ENCODE results near the gene OPN1LW.
"Not testable (repeated sequence)": the region's sequence is repeated elsewhere in the genome, so short reads cannot be mapped to it uniquely, and the experiment has no call there.

Gene OPN1LW

GRCh38 chrX:154144010-154144409 lies at the start of gene OPN1LW:
Gene OPN1LW (plus strand): TSS chrX:154144243. CDS start chrX:154144284, 41 bp downstream.
- DNase-seq (ENCODE audit: low read depth): not testable (repeated sequence)

- DNase-seq (ENCODE audit: low read depth): no peak
Measured at GRCh38 chrX:154094833-154095232, 49.2 kb upstream of the OPN1LW start.

DNA sequence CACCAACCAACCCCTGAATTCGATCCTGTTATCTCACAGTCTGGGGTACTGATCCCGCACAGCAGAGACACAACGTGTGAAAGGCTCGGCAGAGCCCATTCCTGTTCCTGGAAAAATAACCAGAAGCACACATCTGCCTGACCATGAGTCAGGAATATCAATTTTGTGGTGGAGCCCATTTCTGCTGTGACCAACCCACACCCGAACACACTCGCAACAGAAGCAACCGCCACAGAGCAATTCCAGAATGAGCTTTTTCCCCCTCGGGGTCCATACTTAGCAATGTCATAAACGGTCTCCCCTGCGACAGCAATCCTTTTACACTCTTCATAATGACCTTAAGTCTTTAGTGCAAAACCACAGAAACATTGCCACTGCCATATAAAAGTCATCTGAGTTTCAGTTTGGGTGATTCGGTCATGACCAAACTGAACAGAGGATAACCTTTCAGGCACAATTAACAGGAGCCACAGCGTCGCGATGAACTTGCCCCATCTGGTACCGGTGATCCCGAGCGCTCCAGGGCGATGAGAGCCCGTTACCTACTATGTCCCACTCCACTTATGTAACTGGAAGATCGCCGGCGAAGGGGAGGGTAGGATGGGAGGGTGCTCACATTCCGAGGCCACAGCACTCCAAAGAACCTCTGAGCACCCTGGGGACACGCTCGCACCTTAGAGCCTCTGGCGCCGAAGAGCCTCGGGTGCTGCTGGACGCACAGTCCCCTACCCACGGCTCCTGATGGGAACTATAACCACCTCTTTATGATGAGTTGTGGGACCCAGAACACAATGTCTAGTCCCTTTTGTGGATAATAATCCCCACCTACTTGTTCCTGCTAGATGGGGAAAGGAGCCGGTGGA lies 47.7 kb upstream of the OPN1LW start:
- DNase-seq (ENCODE audit: low read depth): no peak

DNA sequence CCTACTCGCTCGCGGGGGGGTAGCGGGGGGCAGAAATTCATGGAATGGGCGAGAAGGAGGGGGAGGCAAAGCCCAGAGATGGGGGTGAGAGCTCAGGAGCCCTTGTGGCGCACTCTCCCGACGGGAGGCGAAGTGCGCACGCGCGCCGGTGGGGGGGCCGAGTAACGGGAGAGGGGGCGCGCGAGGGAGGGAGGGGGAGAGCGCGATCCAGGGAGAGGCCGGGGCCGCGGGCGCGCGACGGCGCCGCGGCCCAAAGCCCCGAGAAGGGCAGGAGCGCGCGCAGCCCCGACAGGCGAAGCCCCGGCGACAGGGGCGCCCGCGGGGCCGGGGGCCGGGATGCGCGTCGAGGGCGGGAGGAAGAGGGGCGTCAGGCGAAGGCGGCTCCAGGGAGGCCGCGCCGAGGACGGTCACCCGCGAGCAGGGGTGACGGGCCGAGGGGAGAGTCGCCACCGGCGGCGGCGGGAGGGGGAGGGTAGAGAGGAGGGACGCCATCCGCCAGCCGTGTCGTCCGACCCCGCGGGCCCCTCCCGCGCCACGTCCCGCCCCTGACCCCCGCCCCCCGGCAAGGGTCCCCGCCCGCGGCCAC lies 46.9 kb upstream of the OPN1LW start:
- DNase-seq (ENCODE audit: low read depth): peak; percentile 16

DNA sequence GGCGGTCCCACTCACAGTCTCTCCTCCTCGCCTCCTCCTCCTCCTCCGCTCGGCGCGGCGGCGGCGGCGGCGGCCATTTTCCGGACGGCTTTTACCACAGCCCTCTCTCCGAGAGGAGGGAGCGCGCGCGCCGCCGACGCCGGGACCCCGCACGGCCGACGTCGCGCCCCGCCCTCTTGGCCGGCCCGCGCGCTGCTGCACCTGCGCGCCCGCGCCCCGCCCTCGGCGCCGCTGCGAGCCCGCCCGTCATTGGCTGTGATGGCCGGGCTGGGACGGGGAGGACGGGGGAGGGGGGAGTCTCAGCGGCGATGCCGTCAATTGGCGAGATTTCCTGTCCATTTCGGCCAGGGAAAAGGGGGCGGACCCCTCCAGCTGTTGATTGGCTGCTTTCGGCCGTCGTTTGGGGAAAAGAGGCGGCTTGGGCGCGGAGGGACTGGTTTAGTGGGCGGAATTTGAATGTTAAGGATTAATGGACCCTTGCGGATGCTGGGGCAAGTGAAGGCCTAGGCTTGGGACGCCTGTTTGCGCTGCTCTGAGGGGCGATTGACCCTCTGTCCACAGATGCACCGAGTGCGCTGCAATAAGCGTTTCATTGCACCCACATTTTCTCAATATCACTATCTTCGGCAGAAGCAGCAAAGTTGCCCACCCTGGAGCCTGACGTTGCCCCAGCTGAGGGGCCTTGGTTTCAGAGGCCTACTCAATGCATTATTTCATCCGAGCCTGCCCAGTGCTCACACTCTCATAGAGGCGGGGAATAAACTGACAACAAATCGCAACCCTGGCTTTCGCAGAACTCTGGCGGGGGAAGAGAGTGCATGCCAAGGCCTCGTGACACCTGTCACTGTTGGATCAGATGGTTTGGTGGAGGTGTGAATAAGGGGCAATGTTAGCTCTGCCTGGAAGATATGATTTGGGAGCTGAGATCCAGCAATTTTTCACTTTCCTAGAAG lies 46.2 kb upstream of the OPN1LW start, which contains the start of gene MECP2:
Gene MECP2, minus strand, starts transcription at position 129 of the 953 bp plus-strand sequence.
- peak; percentile 78 for DNase-seq (ENCODE audit: low read depth)

- no peak for DNase-seq (ENCODE audit: low read depth)
Measured at GRCh38 chrX:154098551-154098950, 45.5 kb upstream of the OPN1LW start.

- no peak for DNase-seq (ENCODE audit: low read depth)
Measured at GRCh38 chrX:154113729-154114128, 30.3 kb upstream of the OPN1LW start.

DNA sequence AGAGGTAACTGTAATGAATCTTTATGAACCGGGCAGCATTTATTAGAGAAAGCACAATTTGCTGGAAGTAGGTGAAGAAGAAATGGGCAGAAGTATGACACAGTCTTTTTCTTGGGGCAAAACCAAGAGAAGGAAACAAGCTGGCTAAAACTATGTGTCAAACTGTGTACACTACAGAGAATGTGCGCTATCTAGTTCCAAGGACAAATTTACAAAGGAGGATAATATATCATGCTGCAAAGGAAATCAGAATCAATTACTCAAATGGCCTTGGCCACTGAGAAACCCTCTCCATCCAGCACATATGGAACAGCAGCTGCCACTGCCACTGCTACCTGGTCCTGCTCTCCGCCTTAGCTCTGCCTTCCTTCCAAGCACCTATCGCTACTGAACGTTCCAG lies 29.4 kb upstream of the OPN1LW start:
- DNase-seq (ENCODE audit: low read depth): no peak

DNA sequence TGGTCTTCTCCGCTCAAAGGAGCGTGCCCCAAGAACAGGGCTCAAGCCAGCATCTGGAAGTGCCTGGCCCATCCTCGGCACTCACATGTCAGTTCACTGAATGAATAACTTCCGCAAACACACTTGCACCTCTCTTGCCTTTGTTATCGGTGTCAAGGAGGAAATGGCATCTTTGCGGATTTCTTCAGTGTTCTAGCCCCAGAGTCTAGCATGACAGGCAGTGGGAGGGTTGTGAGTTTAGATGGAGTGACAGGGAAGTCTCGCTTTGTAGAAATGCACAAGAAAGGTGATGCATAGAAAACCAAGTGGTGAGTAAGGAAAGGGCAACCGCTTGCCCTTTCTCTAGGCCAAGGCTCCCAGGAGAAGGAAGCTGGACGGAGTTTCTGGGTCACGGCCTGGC lies 29.0 kb upstream of the OPN1LW start:
- no peak for DNase-seq (ENCODE audit: low read depth)

- no peak for DNase-seq (ENCODE audit: low read depth)
Measured at GRCh38 chrX:154115750-154116149, 28.3 kb upstream of the OPN1LW start.

DNA sequence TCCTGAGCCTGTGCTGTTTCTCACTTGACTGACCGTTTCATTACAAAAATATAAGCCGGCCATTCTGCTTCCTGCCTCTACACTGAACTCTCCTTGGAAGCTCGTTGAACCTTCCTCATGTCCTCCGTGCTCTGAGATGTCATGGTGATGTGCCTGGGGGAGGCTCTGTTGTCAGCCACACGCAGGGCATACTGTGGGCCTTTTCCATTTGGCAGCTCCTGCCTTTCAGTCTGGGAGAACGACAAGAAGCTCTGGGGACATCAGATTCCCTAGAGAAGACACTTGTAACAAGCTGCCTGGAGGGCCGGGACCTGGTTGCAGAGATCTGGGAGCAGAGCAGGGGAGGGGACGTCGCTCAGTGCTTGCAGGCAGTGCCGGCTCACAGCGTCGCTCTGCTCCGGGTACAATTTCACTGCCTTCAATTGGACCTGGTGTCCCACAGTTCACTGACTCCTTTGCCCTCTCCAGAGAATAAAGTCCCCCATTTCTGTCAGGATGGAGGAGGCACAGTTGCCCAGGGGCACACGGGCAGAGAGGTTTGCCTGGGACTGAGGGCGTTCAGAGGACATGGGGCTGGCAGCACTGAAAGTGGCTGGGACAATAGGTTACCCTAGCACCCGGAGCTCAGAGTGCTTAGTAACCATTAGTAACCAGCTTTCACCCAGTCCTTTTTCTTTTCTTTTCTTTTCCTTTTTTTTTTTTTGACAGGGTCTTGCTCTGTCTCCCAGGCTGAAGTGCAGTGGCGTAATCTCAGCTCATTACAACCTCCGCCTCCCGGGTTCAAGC lies 27.4 kb upstream of the OPN1LW start:
- no peak for DNase-seq (ENCODE audit: low read depth)

- no peak for DNase-seq (ENCODE audit: low read depth)
Measured at GRCh38 chrX:154117566-154117965, 26.5 kb upstream of the OPN1LW start.

- no peak for DNase-seq (ENCODE audit: low read depth)
Measured at GRCh38 chrX:154120567-154120966, 23.5 kb upstream of the OPN1LW start.

GRCh38 chrX:154121207-154121606 lies 22.8 kb upstream of the OPN1LW start:
- no peak for DNase-seq (ENCODE audit: low read depth)

DNA sequence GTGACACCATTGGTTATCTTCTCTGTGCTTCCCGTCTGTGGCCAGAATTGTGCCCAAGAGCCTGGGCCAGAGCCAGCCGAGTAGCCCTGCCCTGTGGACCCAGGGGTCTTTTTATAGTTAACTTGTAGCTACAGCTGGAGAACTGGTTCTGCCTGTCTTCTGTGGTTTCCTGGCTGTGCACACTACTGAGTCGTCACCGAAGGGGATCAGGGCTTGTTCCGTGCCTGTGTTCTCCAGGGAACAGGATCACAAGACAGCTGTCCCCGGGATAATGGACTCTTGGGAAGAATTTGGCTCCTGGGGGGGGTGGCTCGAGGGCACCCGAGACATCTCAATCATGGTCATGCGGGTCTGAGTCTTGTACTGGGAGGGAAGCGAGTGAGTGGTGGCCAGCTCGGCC lies 22.1 kb upstream of the OPN1LW start:
- no peak for DNase-seq (ENCODE audit: low read depth)

DNA sequence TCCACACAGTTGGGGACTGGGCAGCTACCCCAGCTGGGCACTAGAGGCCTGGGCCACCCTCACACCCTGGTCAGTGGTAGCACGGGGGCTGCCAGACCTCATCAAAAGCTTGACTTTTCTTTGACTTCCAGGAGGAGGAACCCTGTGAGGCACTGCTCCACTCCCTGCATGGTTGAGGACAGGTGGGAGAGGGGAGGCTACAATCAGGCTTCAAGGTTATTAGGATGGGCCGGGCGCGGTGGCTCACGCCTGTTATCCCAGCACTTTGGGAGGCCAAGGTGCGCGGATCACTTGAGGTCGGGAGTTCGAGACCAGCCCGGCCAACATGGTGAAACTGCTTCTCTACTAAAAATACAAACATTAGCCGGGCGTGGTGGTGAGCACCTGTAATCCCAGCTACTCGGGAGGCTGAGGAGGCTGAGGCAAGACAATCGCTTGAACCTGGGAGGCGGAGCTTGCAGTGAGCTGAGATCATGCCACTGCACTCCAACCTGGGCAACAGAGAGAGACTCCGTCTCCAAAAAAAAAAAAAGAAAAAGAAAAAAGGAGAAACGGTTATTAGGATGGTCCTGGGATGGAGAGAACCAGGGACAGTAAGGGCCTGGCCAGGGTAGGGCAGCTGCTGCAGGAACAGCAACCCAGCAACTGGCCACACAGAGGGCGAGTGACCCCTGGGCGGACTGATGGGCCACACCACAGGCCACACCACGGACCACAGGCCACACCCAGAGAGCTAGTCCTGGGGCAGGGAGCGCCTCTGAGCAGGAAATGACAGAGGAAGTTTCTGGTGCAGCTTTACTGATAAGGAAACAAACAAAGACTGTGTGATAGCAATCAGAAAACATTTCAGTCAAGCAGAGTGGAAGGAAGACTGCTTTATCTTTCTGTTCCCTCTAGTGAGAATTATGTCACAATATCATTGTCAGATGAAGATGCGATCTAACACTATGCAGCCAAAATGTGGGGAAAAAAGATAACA lies 20.5 kb upstream of the OPN1LW start:
- no peak for DNase-seq (ENCODE audit: low read depth)

- no peak for DNase-seq (ENCODE audit: low read depth)
Measured at GRCh38 chrX:154125391-154126040, 18.5 kb upstream of the OPN1LW start.

DNA sequence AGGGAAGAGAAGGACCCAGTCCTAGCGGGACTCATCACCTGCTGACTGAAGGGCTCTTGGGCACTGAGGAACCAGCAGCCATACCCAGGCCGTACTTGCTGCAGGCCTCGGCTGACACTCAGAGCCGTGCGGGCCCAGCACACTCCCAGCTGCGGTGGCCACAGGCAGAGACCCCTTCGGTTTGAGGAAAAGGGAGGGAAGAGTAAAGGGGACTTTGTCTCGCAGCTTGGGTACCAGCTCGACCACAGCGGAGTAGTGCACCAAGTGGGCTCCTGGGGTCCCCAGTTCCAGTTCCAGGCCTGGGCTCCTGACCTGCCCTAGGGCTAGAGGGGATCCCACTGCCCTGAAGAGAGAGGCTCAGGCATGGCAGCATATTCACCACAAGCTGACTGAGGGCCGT lies 17.9 kb upstream of the OPN1LW start:
- DNase-seq (ENCODE audit: low read depth): no peak

DNA sequence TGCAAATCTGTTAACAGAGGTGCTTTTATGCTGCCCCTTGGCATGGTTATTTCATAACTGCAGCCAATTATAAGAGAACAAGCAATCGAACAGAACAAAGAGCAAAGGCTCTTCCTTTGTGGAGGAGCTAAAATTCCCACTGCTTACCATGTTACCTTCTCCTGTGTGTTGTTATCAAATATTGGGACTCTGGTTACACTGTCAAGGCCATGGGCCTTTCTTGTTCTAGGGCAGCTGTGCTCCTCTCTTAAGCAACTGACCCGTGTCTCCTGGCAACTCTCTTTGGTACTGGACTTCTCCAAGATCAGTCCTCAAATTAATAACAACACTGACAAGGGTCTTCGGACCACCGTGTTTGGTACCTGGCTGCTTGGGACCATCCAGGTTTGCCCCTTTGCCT lies 12.1 kb upstream of the OPN1LW start:
- DNase-seq (ENCODE audit: low read depth): no peak

DNA sequence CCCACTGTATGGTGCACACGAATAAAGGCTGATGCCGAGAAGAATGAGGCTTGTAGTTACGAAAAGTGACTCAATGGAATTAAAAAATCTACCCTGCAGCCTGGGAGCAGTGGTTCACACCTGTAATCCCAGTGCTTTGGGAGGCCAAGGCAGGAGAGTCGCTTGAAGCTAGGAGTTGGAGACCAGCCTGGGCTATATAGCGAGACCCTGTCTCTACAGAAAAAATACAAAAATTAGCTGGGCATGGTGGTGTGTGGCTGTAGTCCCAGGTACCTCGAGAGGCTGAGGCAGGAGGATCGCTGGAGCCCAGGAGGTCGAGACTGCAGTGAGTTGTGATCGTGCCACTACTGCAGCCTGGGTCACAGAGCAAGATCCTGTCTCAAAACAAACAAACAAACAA lies 11.7 kb upstream of the OPN1LW start:
- DNase-seq (ENCODE audit: low read depth): no peak

Measured in fibroblast of the conjunctiva (primary cell).